Measurements from ENCODE around the gene CNOT6. TPM values are rescaled to one million over a fixed set of nuclear protein-coding genes. Genes with fewer than 3 reads are reported as not detected.

CNOT6 gene
- total RNA-seq, 1 donor from 2014 or later: 38.5 TPM

DNA sequence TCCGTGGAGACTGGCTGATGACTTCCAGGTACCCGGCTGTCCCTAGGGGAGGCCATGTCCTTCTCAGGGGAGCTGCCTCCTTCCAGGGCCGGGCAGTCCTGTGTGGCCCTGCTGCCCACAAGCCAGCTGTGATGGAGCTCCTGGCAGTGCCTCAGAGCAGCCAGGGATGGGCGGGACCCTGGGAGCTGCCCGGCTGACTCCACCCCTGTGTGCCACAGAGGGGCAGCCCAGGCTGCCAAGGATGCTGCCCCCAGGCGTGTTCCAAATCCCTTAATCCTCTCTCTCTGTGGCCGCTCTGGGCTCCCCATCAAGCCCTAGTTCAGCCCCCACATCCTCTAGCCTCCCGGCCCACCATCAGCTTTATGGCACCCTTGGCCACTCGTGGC lies 104.1 kb downstream of the CNOT6 start:
- Histone ChIP-seq H3K79me2 (ENCODE audit: low read depth) (no peaks in the 10 kb centered on the region), H3K36me3 (no peaks in the 10 kb centered on the region), H3K9ac (no peak overlapping the region), H2AFZ (replicated peaks) (no peak overlapping the region), H3K4me3 (no peak overlapping the region), H3K27me3 (peaks cover 6% of the 10 kb centered on the region), H3K27ac (no peak overlapping the region), H3K9me3 (ENCODE audit: low read depth) (no peaks in the 10 kb centered on the region), H3K4me1 (no peaks in the 10 kb centered on the region), H3F3A (ENCODE audit: low read depth) (no peaks in the 10 kb centered on the region), H3K4me2 (no peak overlapping the region), H4K20me1 (ENCODE audit: low read depth) (no peaks in the 10 kb centered on the region)
- Mint-ChIP-seq H3K36me3 (no peaks in the 10 kb centered on the region), H3K27ac (no peak overlapping the region), H3K4me1 (peaks cover 3% of the 10 kb centered on the region), H3K27me3 (ENCODE audit: insufficient read depth, low read depth) (peaks cover 10% of the 10 kb centered on the region), H3K4me3 (no peak overlapping the region), H3K9me3 (peaks cover 2% of the 10 kb centered on the region)
- TF ChIP-seq, protein P1, sequence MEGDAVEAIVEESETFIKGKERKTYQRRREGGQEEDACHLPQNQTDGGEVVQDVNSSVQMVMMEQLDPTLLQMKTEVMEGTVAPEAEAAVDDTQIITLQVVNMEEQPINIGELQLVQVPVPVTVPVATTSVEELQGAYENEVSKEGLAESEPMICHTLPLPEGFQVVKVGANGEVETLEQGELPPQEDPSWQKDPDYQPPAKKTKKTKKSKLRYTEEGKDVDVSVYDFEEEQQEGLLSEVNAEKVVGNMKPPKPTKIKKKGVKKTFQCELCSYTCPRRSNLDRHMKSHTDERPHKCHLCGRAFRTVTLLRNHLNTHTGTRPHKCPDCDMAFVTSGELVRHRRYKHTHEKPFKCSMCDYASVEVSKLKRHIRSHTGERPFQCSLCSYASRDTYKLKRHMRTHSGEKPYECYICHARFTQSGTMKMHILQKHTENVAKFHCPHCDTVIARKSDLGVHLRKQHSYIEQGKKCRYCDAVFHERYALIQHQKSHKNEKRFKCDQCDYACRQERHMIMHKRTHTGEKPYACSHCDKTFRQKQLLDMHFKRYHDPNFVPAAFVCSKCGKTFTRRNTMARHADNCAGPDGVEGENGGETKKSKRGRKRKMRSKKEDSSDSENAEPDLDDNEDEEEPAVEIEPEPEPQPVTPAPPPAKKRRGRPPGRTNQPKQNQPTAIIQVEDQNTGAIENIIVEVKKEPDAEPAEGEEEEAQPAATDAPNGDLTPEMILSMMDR (IDR thresholded peaks at IDR 0.05): no peak
- TF ChIP-seq EZH2 (IDR thresholded peaks at IDR 0.05): no peak
- TF ChIP-seq EZH2phosphoT487 (IDR thresholded peaks at IDR 0.05): no peak
- DNase-seq (ENCODE audit: low spot score): no peak

- Mint-ChIP-seq H3K9me3 (peaks cover 2% of the 10 kb centered on the region), H3K27ac (no peak overlapping the region), H3K4me1 (peaks cover 3% of the 10 kb centered on the region), H3K36me3 (no peaks in the 10 kb centered on the region), H3K4me3 (no peak overlapping the region), H3K27me3 (ENCODE audit: insufficient read depth, low read depth) (peaks cover 7% of the 10 kb centered on the region)
- no peaks in the 10 kb centered on the region for H4K20me1 ChIP-seq (ENCODE audit: low read depth)
- no peaks in the 10 kb centered on the region for H3K79me2 ChIP-seq (ENCODE audit: low read depth)
- H3K9ac ChIP-seq: no peak overlapping the region
- no peaks in the 10 kb centered on the region for H3F3A ChIP-seq (ENCODE audit: low read depth)
- no peaks in the 10 kb centered on the region for H3K27me3 ChIP-seq
- no peak overlapping the region for H3K27ac ChIP-seq
- DNase-seq (ENCODE audit: low spot score): no peak
- H3K4me2 ChIP-seq: no peak overlapping the region
- TF ChIP-seq EZH2 (IDR thresholded peaks at IDR 0.05): no peak
- TF ChIP-seq, protein P1 (IDR thresholded peaks at IDR 0.05): no peak
- TF ChIP-seq EZH2phosphoT487 (IDR thresholded peaks at IDR 0.05): no peak
- no peak overlapping the region for H3K4me3 ChIP-seq
- no peak overlapping the region for H2AFZ ChIP-seq (replicated peaks)
- H3K9me3 ChIP-seq (ENCODE audit: low read depth): no peaks in the 10 kb centered on the region
- no peaks in the 10 kb centered on the region for H3K36me3 ChIP-seq
- no peaks in the 10 kb centered on the region for H3K4me1 ChIP-seq
Measured at GRCh38 chr5:180598797-180599589, 104.8 kb downstream of the CNOT6 start.

DNA sequence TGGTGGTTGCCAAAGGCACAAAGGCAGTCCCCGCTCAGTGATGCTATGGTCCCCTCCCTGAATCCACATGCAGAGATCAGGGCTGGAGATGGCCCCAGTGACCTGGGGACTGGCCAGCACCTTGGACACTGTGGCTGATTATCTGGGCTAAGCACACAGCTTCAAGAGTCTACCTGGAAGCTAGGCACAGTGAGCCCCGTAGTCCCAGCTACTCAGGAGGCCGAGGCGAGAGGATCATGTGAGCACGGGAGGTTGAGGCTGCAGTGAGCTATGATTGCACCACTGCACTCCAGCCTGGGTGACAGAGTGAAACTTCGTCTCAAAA lies 105.4 kb downstream of the CNOT6 start:
- Mint-ChIP-seq H3K36me3 (no peaks in the 10 kb centered on the region), H3K9me3 (peaks cover 2% of the 10 kb centered on the region), H3K27me3 (ENCODE audit: insufficient read depth, low read depth) (peaks cover 7% of the 10 kb centered on the region), H3K27ac (no peak overlapping the region), H3K4me3 (no peak overlapping the region), H3K4me1 (peaks cover 3% of the 10 kb centered on the region)
- Histone ChIP-seq H3F3A (ENCODE audit: low read depth) (no peaks in the 10 kb centered on the region), H3K27ac (no peak overlapping the region), H3K36me3 (no peaks in the 10 kb centered on the region), H3K4me3 (no peak overlapping the region), H3K79me2 (ENCODE audit: low read depth) (no peaks in the 10 kb centered on the region), H3K27me3 (no peaks in the 10 kb centered on the region), H3K4me2 (no peak overlapping the region), H3K4me1 (no peaks in the 10 kb centered on the region), H4K20me1 (ENCODE audit: low read depth) (no peaks in the 10 kb centered on the region), H3K9me3 (ENCODE audit: low read depth) (no peaks in the 10 kb centered on the region), H3K9ac (no peak overlapping the region), H2AFZ (replicated peaks) (no peak overlapping the region)
- TF ChIP-seq EZH2 (IDR thresholded peaks at IDR 0.05) (no peak), EZH2phosphoT487 (IDR thresholded peaks at IDR 0.05) (no peak)
- TF ChIP-seq, protein P1 (IDR thresholded peaks at IDR 0.05): no peak
- no peak for DNase-seq (ENCODE audit: low spot score)
